Retinal pigment epithelial cell (primary cell): ENCODE measurements around the gene CER1.
A peak's percentile ranks its signal among the peaks of the same experiment; 100 is the strongest.

ENCODE experiments used
- DNase-seq: peaks from one replicate; pipeline ENCODE4 v3.0.0-alpha.2; 2010; ENCODE audit warnings: low read depth
- H3K4me3 ChIP-seq: 2 replicates; pipeline ENCODE4 v1.5.1; 2011; ENCODE audit warnings: mild to moderate bottlenecking, low read length, control low read depth, moderate library complexity
- CTCF ChIP-seq: conservative IDR thresholded peaks from 2 replicates; pipeline ENCODE4 v1.5.1; 2011; ENCODE audit warnings: low read depth, low read length, control low read depth, inconsistent platforms

The CER1 gene

GRCh38 chr9:14756291-14756690 is 33.8 kb upstream of the CER1 start:
- TF ChIP-seq CTCF = no peak
- no peak overlapping the region for H3K4me3 ChIP-seq
- no peak for DNase-seq

GRCh38 chr9:14752871-14753270 is 30.3 kb upstream of the CER1 start:
- TF ChIP-seq CTCF = no peak
- H3K4me3 ChIP-seq = no peak overlapping the region
- DNase-seq = no peak

GRCh38 chr9:14752271-14752670 is 29.7 kb upstream of the CER1 start:
- TF ChIP-seq CTCF = no peak
- DNase-seq = peak; percentile 36
- H3K4me3 ChIP-seq = no peak overlapping the region

GRCh38 chr9:14750821-14751220 is 28.3 kb upstream of the CER1 start:
- TF ChIP-seq CTCF = no peak

GRCh38 chr9:14749741-14750211 is 27.2 kb upstream of the CER1 start:
- no peak overlapping the region for H3K4me3 ChIP-seq
- DNase-seq = no peak
- TF ChIP-seq CTCF = no peak

More at GRCh38 chr9:14750821-14751220, 28.3 kb upstream of the CER1 start:
- DNase-seq = no peak
- H3K4me3 ChIP-seq = no peak overlapping the region

- no peak for TF ChIP-seq CTCF
- no peak overlapping the region for H3K4me3 ChIP-seq
- no peak for DNase-seq
These were observed 25.8 kb upstream of the CER1 start for GRCh38 chr9:14748373-14748772.

GRCh38 chr9:14747111-14747510 is 24.6 kb upstream of the CER1 start:
- no peak overlapping the region for H3K4me3 ChIP-seq
- TF ChIP-seq CTCF = no peak
- no peak for DNase-seq
